Stimulated activated CD4-positive, alpha-beta T cell treated with anti-CD3 and anti-CD28 coated beads, TNF-alpha, amount 100 ng/mL, for 1 hour (primary cell): ENCODE data around the gene DNAL1.
"Not testable (repeated sequence)": the region's sequence is repeated elsewhere in the genome, so short reads cannot be mapped to it uniquely, and the experiment has no call there.

Experiments used
- DNase-seq, 3 donors: peaks; one replicate each; pipeline ENCODE4 v3.0.0-alpha.2; 2020; ENCODE audit warnings: low read depth in 3 of 3, low spot score in 1 of 3

DNAL1 gene, protein sequence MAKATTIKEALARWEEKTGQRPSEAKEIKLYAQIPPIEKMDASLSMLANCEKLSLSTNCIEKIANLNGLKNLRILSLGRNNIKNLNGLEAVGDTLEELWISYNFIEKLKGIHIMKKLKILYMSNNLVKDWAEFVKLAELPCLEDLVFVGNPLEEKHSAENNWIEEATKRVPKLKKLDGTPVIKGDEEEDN

DNA sequence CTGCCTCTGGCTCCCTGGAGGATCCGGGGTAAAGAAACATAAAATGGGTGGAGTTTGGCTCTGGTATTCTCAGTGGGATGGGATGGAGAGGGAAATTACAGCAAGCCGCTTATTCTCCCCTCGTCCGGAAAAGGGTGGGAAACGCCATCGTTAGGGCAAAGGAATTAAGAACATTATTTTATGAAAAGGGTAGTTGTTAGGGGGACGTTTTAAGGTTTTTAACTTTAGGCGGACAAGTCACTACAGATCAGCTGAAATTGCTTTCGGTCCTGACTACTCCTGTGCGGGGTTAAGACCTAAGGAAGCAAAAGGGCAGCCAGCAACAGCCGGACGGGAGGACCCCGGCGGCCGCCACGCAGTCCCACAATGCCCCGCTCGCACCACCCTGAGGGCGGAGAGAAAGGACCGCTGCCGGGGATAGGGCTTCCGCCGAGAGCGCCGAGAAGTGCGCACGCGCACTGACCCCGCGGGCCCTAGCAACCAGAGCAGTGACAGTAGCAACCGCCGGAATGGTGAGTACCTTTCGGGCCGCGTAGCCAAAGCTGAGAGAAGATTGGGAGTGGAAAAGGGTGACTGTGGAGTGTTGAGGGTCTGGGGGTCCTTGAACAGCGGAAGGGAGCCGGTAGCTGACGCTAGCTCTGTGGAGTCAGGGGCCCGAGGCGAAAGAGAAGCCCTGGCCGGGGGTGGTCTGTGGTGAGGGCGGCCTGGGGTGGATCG, at the start of gene DNAL1:
TSS of gene DNAL1 (plus strand) at position 456 of the 717 bp plus-strand sequence. CDS start at position 510, 54 bp downstream.
- peak; percentile 80 to 84 (median 81) for DNase-seq

DNA sequence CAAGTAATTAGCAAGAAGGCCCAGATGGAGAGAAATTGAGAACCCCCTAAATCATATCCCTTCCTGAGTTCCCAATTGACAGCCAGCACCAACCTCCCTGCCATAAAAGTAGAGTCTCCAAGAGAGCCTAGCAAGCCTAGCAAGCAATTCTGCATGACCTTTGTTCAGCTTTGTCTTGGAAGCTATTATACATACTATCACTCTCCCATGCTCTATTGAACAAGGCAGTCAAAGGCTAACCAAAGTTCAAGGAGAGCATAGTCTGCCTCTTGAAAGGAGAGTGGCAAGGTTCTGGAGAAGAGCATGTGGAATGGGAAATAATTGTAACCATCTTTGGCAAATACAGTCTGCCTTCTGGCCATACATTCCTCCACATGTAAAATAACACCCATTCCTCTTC, 45.3 kb upstream of the DNAL1 start:
- DNase-seq: no peak

DNA sequence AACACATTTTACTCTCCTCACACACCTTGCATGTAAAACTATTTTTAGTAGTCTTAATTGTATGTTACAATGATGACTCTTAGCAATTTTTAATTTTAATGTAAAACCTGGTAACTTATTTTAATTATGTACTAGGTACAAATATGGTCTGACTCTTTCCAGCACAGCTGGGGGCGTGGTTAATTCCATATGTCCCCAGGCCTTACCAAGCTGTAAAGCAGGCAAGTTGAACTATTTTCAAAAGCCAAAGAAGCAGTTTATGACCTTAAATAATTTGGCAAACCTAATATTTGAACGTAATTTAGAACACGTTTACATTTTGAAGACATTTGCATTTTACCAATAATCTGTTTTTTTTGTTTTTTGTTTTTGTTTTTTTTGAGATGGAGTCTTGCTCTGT, 41.8 kb upstream of the DNAL1 start:
- no peak for DNase-seq

DNA sequence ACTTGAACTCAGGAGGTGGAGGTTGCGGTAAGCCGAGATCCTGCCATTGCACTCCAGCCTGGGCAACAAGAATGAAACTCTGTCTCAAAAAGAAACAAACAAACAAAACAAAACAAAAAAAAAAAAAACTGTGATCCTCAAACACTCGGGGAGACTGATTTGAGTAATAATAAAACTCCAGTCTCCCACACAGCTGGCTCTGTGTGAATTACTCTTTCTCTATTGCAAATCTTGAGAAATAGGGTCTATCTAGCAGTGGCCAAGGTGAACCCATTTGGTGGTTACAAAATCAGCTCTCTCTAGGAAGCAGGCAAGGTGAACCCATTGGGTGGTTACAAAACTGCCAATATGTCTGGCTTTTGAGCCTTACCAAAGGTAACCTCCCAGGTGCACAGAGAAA, 38.5 kb upstream of the DNAL1 start:
- no peak for DNase-seq

DNA sequence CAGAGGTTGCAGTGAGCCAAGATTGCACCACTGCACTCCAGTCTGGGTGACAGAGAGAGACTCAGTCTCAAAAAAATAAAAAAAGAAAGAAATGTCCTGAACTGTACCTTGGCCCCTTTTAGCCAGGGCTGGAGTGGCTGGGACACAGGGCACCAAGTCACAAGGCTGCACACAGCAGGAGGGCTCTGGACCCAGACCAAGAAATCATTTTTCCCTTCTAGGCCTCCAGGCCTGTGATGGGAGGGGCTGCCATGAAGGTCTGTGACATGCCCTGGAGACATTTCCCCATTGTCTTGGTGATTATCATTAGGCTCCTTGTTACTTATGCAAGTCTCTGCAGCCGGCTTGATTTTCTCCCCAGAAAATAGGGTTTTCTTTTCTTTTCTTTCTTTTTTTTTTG, 37.5 kb upstream of the DNAL1 start:
- no peak for DNase-seq

DNA sequence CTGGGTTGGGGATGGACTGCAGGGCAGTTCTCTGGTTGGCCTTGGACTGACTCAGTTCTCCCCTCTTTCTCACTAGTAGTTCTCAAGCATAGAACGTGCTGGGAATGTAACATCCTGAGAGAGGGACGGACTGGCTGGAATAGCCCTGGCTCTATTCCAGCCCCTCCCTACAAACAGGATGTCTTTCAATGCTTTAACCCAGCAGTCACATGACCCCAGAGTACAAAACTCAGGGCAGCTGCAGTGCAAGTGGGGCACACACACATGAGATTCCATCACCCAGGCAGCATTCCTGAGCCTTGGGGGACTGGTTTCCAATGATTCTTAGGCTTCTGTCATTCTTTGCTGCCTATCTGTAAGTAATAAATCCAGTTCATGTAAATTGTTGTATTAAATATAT, 34.1 kb upstream of the DNAL1 start:
- DNase-seq: no peak

DNA sequence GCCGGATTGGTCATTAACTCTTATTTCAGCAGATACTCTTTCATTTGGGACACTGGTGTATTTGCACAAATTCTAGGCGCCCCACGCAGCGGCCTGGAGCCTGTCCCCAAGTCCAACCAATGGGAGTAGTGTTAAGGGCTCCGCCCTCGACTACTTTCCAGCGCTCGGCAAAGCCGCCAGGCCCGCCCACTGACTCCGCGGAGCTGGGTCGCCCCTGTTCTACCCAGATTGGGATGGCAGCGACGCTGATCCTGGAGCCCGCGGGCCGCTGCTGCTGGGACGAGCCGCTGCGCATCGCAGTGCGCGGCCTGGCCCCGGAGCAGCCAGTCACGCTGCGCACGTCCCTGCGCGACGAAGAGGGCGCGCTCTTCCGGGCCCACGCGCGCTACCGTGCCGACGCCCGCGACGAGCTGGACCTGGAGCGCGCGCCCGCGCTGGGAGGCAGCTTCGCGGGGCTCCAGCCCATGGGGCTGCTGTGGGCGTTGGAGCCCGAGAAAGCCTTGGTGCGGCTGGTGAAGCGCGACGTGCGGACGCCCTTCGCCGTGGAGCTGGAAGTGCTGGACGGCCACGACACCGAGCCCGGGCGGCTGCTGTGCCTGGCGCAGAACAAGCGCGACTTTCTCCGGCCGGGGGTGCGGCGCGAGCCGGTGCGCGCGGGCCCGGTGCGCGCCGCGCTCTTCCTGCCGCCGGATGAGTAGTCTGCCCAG, 32.3 kb upstream of the DNAL1 start, which contains the start of gene ACOT6:
TSS of gene ACOT6 (plus strand) at position 179 of the 707 bp plus-strand sequence. CDS start at position 234, 55 bp downstream.
- peak in 2 of 3 donors; percentile 18 to 40 for DNase-seq

DNA sequence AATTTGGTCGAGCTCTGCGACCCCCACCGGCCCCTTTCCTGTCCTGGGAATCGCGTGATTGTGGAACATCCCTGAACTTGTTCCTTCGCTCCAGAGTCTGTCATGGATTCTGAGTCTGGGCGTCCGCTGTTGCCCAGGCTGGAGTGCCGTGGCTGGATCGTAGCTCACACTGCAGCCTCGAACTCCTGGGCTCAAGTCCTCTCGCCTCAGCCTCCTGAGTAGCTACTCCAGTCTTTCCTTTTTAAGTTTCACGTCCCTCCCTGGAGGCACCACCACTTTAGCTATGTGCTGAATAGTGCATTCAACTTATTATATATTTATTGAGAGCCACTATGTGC, 31.8 kb upstream of the DNAL1 start:
- DNase-seq: no peak

DNA sequence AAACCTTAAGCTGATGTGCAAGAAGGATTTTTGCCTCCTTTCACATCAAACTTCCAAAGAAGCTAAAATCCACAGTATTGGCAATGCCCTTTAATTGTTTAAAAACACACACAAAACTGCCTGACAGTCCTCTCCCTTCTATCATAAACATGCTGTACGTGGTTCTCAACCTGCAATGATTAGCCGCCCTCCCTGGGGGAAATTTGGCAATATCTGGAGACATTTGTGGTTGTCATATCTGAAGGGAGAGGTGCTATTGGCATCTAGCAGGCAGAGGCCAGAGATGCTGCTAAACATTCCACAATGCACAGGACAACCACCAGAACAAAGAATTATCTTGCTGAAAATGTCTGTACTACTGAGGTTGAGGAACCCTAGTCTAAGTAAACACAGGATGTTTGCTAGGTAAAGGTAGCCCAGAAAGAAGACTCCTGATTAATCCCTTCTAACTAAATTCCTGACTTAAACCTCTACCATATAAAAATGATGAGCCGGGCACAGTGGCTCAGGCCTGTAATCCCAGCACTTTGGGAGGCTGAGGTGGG, 31.3 kb upstream of the DNAL1 start:
- no peak for DNase-seq

DNA sequence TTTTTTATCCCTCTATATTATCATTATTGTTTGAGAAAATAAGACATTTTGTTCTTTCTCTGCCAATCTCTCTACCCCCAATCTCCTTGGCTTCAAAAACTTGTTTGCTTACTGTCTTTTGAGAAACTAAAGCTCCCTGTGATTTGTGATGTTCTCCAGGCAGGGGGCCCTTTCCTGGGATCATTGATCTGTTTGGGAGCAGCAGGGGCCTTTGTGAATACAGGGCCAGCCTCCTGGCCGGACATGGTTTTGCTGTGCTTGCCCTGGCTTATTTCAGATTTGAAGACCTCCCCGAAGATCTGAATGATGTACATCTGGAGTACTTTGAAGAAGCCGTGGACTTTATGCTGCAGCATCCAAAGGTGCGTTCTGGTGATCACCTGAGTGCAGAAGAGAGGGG, 28.0 kb upstream of the DNAL1 start:
- DNase-seq: no peak

DNA sequence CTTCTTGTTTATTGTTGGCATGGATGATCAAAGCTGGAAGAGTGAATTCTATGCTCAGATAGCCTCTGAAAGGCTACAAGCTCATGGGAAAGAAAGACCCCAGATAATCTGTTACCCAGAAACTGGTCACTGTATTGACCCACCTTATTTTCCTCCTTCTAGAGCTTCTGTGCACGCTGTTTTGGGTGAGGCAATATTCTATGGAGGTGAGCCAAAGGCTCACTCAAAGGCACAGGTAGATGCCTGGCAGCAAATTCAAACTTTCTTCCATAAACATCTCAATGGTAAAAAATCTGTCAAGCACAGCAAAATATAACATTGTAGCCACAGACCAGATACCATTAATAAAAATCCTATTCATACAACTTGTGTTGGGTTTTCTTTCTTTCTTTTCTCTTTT, 25.3 kb upstream of the DNAL1 start:
- DNase-seq: no peak

DNA sequence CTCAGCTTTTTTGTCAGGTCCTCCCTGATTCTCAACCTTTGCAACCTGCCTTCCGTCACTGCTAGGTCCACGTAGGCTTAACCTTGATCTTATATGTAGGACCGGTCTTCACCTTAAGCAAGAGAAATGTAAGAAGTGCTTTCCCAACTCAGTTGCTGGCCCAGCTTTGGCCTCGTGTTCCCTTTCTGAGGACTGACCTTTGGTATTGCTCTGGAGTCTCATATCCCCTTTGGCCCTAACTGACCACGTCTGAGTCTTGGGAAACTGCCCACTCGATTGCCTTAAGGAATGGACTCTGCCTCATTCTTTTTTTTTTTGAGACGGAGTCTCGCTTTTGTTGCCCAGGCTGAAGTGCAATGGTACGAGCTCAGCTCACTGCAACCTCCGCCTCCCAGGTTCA, 24.5 kb upstream of the DNAL1 start:
- DNase-seq: no peak

DNA sequence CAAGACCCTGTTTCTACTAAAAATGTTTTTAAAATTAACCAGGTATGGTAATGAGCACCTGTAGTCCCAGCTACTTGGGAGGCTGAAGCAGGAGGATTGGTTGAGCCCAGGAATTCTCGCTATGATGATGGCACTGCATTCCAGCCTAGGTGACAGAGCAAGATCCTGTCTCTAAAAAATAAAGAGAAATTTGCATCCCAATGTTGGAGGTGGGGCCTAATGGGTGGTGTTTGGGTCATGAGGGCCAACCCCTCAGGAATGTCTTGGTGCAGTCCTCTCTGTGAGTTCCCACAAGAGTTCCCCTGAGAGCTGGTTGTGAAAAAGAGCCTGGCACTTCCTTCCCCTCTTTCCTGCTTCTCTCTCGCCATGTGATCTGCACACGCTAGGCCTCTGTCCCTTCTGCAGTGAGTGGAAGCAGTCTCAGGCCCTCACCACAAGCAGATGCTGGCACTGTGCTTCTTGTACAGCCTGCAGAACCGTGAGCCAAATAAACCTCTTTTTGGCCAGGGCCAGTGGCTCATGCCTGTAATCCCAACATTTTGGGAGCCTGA, 21.2 kb upstream of the DNAL1 start:
- DNase-seq: no peak

DNA sequence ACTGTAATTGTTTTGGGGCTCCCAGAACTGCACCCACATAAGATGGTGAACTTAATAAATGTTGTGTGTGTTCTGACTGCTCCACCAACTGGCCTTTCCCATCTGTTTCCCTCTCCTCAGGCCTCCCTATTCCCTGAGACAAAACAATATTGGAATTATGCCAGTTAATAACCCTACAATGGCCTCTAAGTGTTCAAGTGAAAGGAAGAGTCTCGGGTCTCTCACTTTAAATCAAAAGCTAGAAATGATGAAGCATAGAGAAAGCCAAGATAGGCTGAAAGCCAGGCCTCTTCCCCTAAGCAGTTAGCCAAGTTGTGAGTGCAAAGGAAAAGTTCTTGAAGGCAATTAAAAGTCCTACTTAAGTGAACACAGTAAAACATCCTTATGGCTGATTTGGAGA, 19.1 kb upstream of the DNAL1 start:
- DNase-seq: no peak

DNA sequence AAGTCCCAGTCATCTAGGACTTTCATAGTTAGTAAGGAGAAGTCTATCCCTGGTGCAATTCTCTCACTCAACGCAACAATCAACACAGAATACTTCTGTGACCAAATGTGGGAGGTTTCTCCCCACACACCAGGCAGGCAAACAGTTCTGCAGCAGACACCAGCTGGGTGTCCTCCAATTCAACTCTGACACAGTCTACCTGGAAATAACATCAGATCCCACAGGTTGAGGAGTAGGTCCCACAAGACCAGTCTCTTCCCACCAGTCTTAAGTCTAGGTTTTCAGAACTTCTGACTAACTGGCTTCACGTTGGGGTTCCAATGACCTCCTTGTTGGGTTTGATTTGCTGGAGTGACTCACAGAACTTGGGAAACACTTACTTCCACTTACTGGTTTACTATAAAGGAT, 17.6 kb upstream of the DNAL1 start:
- no peak for DNase-seq

DNA sequence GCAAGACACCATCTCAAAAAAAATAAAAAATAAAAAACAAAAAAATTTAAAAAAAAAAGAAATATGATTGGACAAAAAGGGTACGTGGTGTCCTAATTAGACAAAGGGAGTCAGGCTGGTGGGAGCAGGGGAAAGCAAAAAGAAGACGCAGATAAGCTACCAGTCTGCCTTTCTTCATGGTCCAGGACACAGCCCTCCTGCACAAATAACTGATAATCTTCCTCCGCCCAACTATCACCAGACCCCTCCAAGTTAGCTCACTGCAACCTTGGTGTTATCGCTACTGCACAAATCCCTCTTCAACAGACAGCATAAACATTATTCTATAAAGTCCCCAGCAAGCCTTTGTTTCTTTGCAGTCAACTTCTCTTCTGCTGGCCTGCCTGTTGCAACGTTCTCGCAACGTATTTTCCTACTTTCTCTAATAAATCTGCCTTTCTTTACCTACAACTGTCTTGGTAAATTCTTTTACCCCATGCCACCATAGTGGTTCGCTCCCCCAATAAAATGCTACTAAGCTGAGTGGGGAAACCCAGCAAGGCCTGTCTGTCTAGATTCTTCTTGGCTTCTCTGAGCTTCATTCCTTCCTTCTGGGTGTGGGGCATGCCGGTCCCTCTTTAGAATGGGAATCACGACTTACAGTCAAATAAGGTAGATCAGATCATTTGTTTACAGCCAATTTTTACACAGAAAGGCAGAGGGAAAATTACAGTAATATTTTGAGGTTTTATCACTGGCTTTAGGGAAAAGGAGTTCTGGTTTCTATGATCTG, 14.6 kb upstream of the DNAL1 start:
- DNase-seq: no peak

DNA sequence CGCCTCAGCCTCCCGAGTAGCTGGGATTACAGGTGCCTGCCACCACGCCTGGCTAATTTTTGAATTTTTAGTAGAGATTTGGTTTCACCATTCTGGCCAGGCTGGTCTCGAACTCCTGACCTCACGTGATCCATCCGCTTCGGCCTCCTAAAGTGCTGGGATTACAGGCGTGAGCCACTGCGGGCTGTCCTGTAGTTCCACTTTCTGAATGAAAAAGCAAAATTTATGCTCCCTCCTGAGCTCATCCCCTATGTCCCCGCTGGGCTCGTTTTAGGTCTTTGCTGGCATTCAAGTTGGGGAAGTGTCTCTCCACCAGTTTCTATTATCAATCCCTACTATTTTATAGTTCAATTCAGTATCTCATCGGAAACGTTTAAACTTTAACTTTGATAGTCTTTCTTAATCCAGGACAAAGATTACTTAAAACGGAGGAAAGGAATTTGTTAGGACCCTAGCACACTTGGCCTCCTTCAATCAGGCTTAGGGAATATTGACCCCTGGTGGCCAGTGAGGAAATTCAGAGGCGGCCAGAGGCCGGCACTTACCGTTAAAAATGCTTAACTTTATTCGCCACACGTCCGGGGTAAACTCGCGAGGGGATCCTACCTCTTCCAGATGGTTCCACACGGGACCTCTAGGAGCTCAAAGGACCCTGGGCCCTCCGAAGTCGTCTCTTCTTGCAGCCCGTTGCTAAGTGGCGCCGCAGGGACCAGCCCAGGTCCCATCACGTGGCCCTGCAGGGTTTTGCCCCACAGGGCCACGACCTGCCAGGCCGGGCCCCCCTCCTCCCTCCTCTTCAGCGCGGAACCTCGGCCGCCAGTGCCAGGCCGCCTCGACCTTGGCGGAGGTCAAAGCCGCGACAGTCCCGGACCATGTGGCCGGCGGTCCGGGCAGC, 11.4 kb upstream of the DNAL1 start:
- peak; percentile 31 to 40 (median 38) for DNase-seq

DNA sequence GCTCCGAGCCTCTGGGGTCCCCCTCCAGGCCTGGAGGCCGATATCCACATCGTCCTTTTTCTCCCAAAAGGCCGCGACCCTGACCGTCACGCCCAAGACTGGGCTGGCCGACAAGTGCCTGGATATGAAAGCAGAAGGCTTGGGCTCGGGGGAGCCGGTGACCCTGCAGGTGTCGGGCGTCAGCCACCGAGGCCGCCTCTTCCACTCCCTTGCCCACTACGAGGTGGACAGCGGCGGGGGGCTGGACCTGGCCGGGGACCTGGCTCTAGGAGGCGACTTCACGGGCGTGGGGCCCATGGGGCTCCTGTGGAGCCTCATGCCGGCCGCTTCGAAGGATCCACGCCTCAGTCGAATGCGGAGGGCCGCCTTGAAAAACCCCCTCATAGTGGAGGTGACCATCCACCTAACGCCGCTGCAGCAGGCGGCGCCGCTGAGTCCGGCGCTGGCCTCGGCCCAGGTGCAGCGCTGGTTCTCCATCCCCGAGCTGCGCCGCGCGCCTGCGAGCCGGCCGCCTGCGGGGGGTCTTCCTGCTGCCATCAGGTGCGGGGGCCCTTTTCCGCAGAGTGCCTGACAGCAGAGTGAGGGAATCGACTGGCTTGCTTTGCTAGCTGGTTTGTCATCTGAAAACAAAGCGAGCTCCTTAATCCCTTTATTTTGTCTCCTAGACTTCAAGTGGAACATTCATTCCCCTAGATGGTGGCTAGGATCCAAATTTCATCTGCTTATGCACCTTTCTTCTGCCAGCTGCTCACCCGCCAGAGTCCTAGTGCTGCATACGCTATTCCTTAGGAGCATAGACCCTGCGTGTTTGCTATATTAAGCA, 10.6 kb upstream of the DNAL1 start:
- no peak for DNase-seq

DNA sequence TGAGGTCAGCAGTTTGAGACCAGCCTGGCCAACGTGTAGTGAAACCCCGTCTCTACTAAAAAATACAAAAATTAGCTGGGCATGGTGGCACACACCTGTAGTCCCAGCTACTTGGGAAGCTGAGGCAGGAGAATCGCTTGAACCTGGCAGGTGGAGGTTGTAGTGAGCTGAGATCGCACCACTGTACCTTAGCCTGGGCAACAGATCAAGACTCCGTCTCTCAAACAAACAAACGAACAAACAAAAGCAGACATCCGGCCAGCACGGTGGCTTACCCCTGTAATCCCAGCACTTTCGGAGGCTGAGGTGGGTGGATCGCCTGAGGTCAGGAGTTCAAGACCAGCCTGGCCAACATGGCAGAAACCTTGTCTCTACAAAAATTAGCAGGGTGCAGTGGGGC, 8.4 kb upstream of the DNAL1 start:
- not testable (repeated sequence) for DNase-seq
